ENCODE results near the gene TRIM9. TPM values are rescaled to one million over a fixed set of nuclear protein-coding genes. Genes with fewer than 3 reads are reported as not detected.

Gene TRIM9
- total RNA-seq, 2 donors from 2014 or later = 0.78 to 9.2 TPM

DNA sequence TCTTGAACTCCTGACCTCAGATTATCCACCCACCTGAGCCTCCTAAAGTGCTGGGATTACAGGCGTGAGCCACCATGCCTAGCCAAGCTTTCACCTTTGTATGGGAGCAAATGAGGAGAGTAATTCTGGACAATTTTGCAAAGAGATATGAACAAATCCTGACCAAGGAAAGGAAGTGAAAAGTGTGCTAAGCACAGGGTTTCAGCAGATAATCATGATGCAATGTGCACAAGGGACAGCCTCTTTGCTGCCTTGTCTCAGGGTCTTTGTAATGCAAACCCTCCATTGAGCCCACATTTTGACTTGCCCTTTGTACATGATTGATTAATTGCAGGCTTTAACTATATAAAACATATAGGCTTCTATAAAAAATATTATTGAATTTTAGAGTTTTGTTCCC lies 141.4 kb downstream of the TRIM9 start:
- intact Hi-C loops (cut with DNase I) = loop anchor here (10.0 kb wide), 1 partner anchor 271 kb away; no protein-coding TSS in a partner anchor
- Histone ChIP-seq H3K4me3 (no peak overlapping the region), H3K9me3 (no peaks in the 10 kb centered on the region), H3K36me3 (replicated peaks in 1 of 2; ENCODE audit: insufficient read depth in 1 of 2, low read depth in 2 of 2) (no peaks in the 10 kb centered on the region), H3K27ac (no peak overlapping the region), H3K27me3 (no peaks in the 10 kb centered on the region), H3K4me1 (no peaks in the 10 kb centered on the region)
- TF ChIP-seq POLR2A (IDR thresholded peaks at IDR 0.05) = no peak
- TF ChIP-seq, protein P1, sequence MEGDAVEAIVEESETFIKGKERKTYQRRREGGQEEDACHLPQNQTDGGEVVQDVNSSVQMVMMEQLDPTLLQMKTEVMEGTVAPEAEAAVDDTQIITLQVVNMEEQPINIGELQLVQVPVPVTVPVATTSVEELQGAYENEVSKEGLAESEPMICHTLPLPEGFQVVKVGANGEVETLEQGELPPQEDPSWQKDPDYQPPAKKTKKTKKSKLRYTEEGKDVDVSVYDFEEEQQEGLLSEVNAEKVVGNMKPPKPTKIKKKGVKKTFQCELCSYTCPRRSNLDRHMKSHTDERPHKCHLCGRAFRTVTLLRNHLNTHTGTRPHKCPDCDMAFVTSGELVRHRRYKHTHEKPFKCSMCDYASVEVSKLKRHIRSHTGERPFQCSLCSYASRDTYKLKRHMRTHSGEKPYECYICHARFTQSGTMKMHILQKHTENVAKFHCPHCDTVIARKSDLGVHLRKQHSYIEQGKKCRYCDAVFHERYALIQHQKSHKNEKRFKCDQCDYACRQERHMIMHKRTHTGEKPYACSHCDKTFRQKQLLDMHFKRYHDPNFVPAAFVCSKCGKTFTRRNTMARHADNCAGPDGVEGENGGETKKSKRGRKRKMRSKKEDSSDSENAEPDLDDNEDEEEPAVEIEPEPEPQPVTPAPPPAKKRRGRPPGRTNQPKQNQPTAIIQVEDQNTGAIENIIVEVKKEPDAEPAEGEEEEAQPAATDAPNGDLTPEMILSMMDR (IDR thresholded peaks at IDR 0.05) = no peak
- WGBS, 2 donors = 69 to 89% methylated on average over 1 of the region's 1 CpG
- ATAC-seq (no peak), DNase-seq (no peak)

DNA sequence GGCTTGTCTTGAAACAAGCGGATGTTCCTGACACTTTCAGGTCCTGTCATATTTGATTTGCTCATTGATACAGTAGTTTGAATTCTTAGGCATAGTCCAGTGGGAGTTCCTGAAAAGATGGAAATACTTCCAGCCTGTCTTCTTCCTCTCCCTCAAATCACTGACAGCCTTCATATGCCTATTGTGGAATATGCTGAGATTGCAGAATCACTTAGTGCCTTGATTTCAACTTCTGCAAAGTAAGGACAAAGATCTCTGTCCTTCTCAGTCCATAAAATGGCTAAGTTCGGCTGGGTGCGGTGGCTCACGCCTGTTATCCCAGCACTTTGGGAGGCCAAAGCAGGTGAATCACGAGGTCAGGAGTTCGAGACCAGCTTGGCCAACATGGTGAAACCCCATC lies 143.9 kb downstream of the TRIM9 start:
- ATAC-seq = no peak

DNA sequence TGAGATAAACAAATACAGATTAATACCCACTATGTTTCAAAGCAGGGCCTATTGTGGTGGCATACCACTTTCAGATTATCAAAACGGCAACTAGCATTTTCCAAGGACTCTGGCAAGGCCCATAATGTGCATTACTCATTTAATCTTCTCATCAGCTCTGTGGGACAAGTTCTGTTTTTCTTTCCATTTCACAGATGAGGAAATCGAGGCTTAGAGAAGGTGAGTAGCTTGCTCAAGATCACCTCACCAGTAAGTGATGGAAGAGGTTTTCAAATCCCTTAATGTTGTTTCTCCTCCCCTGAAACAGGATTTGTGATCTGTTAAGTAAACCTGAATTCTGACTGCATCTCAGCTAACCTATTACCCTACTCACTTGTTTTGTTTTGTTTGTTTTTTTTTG lies 146.7 kb downstream of the TRIM9 start:
- ATAC-seq = no peak
- no peaks in the 10 kb centered on the region for H3K27me3 ChIP-seq
- H3K27ac ChIP-seq = no peak overlapping the region
- H3K4me1 ChIP-seq = peaks cover 15% of the 10 kb centered on the region
- no peak for DNase-seq
- WGBS, 2 donors = 35 to 52% methylated on average over 2 of the region's 2 CpGs
- H3K36me3 ChIP-seq (replicated peaks in 1 of 2; ENCODE audit: insufficient read depth in 1 of 2, low read depth in 2 of 2) = no peaks in the 10 kb centered on the region
- intact Hi-C loops (cut with DNase I) = no loop called here
- no peaks in the 10 kb centered on the region for H3K9me3 ChIP-seq
- TF ChIP-seq, protein P1 (IDR thresholded peaks at IDR 0.05) = no peak
- TF ChIP-seq POLR2A (IDR thresholded peaks at IDR 0.05) = no peak
- H3K4me3 ChIP-seq = no peak overlapping the region

More for the DNA sequence above, 143.9 kb downstream of the TRIM9 start:
- no peak for DNase-seq
- H3K27ac ChIP-seq = no peak overlapping the region
- TF ChIP-seq, protein P1 (IDR thresholded peaks at IDR 0.05) = no peak
- TF ChIP-seq POLR2A (IDR thresholded peaks at IDR 0.05) = no peak
- no peaks in the 10 kb centered on the region for H3K36me3 ChIP-seq (replicated peaks in 1 of 2; ENCODE audit: insufficient read depth in 1 of 2, low read depth in 2 of 2)
- intact Hi-C loops (cut with DNase I) = loop anchor here (10.0 kb wide), 1 partner anchor 274 kb away; no protein-coding TSS in a partner anchor
- H3K27me3 ChIP-seq = no peaks in the 10 kb centered on the region
- no peaks in the 10 kb centered on the region for H3K9me3 ChIP-seq
- WGBS, 2 donors = 87 to 92% methylated on average over 6 of the region's 6 CpGs
- no peaks in the 10 kb centered on the region for H3K4me1 ChIP-seq
- H3K4me3 ChIP-seq = no peak overlapping the region

DNA sequence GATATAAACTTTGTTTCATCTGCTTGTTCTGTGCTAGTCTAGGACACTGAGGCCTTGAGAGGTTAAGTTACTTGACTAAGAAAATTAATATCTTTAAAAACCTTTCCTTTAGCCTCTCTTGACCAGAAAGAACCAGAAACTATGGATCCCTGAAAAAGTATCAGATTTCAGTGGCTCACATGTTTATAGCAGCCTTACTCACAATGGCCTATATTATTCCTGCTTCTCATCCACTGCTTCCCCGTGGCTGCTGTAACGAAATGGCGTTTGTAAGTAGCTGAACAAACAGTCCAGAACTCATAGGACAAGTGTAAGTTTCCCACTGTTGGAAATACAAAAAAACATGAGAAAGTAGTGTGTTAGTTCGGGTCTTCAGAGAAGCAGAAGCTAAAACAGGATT lies 147.5 kb downstream of the TRIM9 start:
- peaks cover 16% of the 10 kb centered on the region for H3K4me1 ChIP-seq
- WGBS, 2 donors = 67 to 73% methylated on average over 4 of the region's 4 CpGs
- H3K27me3 ChIP-seq = no peaks in the 10 kb centered on the region
- ATAC-seq (no peak), DNase-seq (no peak)
- no peak overlapping the region for H3K4me3 ChIP-seq
- intact Hi-C loops (cut with DNase I) = no loop called here
- TF ChIP-seq POLR2A (IDR thresholded peaks at IDR 0.05) = no peak
- TF ChIP-seq, protein P1 (IDR thresholded peaks at IDR 0.05) = no peak
- no peaks in the 10 kb centered on the region for H3K36me3 ChIP-seq (replicated peaks in 1 of 2; ENCODE audit: insufficient read depth in 1 of 2, low read depth in 2 of 2)
- no peak overlapping the region for H3K27ac ChIP-seq
- H3K9me3 ChIP-seq = no peaks in the 10 kb centered on the region

DNA sequence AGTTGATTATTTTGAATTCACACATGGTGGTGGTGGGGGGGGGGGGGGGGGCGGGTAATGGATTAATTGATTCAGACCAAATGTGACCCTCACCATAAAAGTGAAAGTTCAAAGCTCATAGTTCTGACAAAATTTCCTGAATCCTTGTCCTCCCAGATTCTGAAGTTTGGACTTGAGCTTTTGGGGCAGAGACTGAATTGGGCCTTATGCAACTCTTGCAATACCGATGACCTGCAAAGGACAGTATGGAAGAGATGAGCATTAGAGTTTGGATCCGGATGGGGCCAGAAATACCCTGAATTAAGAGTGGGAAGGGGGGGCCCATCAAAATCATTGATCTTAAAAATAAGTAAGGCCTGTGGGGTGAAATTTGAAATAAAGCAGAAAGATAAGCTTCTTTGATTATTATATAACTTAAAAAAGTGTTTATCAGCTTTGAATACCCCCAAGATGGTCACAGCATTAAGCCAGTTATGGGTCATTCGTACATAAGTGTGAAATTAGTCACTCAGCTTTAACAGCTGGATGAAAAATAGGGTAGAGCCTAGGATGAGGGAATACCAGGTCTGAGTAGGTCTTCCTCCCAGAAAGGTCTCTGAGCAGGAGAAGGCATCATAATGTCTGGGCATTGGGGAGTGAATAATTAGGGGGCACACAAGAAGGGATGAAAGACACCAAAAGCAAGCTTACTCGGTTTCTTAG lies 148.5 kb downstream of the TRIM9 start:
- Histone ChIP-seq H3K4me1 (peaks cover 16% of the 10 kb centered on the region), H3K27ac (no peak overlapping the region), H3K36me3 (replicated peaks in 1 of 2; ENCODE audit: insufficient read depth in 1 of 2, low read depth in 2 of 2) (no peaks in the 10 kb centered on the region), H3K4me3 (no peak overlapping the region), H3K9me3 (no peaks in the 10 kb centered on the region), H3K27me3 (no peaks in the 10 kb centered on the region)
- no peak for ATAC-seq
- no peak for DNase-seq
- TF ChIP-seq POLR2A (IDR thresholded peaks at IDR 0.05) = no peak
- intact Hi-C loops (cut with DNase I) = no loop called here
- WGBS, 2 donors = 78 to 87% methylated on average over 5 of the region's 5 CpGs
